HG03378 (cell line): ENCODE measurements around the gene HECTD3.

Experiments
- ATAC-seq: cut with Tn5 transposase; IDR thresholded peaks from one replicate; pipeline ENCODE4 v1.9.1; 2021; ENCODE audit warnings: mild to moderate bottlenecking, moderate library complexity; ENCODE audit not compliant: unreplicated experiment

The HECTD3 gene

DNA sequence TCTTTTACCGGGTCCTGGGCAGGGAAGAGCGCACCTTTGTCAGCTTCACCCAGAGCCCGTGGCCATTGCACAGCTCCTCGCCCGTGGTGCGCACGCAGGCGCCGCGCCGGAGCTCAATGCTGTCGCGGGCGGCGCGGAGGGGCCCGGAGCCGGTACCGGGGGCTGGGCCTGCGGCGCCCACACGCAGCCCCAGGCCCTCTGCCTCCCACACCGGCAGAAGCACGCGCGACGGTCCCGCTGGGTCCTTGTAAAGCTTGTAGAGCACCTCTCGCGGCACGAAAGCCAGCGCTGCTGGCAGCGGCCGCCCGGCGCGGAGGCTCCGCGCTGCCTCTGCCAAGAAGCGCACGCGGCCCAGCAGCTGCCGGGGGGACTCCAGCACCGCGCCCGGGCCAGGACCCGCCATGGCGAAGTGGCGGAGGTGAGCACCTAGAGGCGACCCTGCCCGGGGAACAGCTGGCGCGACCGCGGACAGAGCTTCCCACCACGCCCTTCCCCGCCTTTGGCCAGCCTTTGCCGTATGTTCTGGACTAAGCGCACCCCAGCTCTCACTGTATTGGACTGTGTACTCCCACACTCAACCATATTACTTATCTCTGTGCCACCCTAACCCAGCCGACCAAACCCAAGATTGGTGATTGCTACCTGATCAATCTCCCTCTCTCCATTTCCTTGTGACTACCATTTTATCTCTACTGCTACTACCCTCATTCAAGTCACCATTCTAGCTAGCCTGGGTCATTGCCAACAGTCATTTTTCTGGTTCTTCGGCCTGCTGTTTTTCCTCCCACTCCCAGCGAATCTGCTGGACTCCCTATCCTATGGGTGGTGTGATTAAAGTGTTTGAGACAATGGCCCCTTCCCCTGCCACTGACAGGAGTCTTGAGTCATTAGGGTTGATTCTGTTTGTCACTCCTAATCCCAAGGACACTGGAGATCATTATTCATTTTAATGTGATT, at the start of gene HECTD3:
HECTD3 (minus strand) TSS at position 470 of the 957 bp plus-strand sequence; CDS start at position 403, 67 bp downstream.
- no peak for ATAC-seq

DNA sequence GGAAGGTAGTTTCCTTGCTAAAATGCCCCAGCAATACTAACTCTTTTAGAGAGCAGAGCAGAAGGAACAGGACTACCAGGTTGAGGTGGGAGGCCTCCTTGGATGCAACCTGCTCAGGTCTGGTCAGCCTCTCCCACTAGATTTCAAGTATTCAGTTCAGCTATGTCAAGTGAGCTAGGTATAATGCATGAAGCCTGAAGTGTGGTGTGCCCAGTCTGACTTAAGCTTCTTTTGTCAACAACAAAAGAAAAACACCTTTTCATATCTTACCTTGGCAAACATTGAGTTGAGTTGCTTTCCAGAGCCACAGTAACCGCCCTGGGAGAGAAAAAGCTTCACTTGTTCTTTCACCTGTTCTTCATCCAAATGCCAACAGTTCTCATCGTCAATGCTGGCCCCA, 48.7 kb upstream of the HECTD3 start:
- ATAC-seq, result no peak

DNA sequence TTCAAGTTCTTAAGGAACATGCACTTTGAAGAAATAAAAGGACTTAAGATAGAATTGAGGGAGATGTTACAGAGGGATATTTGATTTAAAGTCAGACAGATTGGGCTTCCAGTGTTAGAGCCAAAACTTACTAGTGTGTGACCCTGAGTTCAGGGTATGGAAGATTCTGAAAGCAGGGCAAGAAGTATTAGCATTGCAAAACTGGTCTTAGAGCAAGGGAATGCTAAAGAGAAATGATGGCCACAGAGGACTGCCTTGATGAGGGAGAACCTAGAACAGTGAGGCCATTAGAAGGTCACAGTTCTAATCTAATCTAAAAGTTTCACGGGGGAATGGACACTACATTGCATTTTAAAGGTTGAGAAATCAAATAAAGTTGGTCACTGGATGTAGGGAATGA, 46.4 kb upstream of the HECTD3 start:
- no peak for ATAC-seq

DNA sequence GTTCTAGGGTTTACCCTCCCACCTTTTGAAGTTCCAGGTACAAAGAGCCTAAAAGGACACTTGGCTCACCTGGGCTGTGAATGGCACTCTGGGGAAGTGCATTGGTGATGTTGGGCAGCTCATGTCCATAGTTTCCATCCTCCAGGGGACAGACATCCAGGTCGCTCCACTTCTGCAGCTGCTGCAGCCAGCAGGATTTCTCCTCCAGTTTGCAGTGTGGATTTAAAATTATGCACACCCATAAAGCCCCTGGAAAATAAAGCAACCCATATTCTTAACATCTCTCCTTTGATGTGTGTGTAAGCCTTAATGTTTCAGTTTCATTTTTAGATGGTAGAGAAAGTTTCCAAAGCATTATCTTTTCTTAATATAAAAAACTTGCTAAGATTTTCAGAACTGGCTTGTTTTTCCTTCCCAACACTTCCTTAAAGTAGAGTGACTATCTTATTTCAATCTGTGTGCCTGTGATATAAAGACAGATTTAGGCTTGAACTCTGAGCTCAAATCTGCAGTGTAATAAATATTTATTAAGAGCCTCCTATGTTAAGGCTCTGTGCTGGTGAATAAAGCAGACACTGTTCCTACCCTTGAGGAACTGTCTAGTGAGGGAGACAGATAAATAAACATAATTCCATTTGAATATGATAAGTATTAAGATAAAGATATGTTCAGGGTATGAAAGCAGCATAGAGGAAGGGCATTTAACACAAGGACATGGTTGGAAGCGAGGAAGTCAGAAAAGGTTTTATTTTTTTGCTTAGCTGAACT, 40.1 kb upstream of the HECTD3 start:
- no peak for ATAC-seq

DNA sequence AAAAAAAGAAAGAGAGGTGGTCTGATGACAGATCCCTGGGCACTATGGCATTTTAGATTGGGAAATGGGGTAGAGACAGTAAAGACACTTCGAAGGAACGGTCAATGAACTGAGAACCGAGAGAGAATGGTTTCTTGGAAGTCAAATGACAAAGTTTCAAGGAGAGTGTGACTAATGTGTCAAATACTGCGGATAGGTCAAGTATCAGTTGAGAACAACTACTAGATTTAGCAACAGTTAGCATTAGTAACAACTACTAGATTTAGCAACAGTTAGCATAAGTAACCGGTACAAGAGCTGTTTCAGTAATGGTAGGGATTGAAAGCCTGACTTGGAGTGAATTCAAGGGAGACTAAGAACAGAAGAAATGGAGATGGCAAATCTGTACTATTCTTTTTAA, 35.9 kb upstream of the HECTD3 start:
- no peak for ATAC-seq

DNA sequence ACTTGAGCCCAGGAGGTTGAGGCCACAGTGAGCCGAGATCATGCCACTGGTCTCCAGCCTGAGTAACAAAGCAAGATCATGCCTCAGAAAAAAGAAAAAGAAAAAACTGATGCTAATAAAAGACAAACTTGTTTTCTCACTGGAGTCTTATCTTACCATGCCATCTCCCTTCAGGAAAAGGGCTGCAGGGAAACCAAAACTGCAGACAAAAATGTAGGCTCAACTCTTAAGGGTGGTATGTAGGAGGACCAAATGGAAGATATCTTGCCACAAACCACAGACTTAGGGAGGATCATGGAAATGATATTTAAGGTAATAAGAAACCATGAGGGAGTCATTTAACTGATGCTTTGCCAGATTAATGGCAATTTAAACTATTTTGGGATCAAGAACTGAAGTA, 33.8 kb upstream of the HECTD3 start:
- ATAC-seq, result no peak

DNA sequence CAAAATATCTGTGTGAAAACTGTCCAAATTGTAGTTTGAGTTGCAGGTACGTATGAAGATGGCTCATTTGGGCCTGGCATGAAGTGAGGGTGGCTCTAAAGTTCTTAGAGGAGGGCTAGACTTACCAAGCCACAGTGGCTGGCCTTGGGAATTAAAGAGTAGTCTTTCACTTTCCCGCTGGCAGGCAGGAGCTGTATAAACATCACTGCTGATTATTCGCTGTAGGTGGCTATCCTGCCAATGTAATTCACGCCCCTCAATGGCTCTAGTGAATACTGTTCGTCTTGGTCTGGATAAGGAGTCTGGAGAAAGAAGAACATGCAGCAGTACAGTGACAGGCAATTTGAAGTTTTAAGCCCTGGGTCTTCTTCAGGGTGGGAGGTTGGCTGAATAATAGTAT, 32.0 kb upstream of the HECTD3 start:
- no peak for ATAC-seq

DNA sequence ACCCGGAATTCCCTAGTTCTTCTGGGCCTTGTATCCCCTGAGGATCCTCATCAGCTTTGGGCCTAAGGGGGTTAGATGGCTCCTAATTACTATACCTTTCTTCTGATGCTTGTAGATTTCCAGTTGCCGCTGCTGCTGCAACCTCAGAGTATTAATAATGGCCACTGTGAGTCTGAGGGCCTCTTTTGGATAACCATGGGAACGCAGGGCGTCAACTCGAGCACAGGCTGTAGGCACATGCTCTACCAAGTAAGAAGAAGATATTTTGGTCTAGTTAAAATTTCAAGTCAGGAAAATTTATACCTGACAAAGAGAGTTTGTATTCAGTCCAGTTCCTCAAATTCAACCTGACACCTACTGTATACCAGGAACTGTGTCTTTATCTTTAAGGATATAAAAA, 29.2 kb upstream of the HECTD3 start:
- ATAC-seq, result no peak

DNA sequence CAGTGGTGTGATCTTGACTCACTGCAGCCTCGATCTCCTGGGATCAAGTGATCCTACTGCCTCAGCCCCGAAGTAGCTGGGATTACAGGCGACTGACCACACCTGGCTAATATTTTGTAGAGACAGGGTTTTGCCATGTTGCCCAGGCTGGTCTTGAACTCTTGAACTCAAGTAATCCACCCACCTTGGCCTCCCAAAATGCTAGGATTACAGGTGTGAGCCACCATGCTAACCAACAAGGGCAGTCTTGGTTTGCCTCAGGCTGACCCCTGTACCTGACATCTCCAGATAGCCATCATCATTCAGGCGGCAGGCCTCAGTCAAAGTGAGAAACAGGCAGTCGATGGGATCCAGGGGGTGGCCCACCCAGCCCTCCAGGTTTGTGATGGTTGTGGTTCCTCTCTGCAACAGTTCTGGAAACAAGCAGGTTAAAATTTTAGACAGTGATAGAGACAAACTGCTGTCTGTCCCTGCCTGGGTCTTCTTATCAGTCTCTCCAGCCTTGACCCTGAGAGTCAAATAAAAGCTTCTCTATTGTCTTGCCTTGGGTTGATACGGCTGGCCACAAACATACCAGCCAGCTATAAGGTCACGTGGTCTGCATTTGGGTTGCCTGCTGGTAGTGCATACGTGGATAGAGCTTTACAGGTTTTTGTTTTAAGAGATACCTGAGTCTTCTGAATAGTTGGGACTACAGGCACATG, 27.7 kb upstream of the HECTD3 start:
- no peak for ATAC-seq

DNA sequence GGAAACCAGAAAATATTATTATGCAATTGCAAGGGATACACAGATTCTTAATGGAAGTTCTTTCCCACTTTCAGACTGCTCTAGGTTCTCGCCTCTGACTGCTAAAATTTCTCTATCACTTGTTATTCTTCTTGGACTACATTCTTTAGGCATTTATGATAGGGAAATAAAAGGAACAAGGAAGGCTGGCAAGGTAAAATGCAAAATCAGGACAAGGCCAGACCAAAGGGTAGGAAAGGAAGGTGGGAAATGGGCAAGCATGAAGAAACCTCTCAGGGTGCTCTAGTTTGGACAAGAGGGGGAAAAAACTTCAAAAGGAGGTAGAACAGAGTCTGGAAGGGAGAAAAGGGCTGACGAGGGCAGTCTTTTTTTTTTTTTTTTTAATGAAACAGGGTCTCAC, 27.1 kb upstream of the HECTD3 start:
- no peak for ATAC-seq

DNA sequence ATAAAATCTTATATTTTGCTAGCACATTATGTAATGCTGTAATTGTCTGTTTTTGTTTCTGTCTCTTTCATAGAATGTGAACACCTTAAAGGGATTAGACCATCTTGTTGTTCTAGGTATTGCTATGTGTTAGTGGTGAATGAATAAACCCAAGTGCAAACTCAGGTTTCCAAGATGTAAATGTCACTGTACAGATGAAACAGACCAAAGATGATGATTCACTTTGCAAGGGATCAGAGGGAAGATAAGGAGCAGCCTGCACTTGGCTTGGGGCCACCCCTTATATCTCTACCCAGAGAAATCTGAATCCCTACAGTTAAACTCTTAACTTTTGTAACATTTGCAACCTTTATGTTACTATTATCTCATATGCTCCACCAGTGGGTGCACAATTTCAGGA, 26.3 kb upstream of the HECTD3 start:
- ATAC-seq, result no peak

DNA sequence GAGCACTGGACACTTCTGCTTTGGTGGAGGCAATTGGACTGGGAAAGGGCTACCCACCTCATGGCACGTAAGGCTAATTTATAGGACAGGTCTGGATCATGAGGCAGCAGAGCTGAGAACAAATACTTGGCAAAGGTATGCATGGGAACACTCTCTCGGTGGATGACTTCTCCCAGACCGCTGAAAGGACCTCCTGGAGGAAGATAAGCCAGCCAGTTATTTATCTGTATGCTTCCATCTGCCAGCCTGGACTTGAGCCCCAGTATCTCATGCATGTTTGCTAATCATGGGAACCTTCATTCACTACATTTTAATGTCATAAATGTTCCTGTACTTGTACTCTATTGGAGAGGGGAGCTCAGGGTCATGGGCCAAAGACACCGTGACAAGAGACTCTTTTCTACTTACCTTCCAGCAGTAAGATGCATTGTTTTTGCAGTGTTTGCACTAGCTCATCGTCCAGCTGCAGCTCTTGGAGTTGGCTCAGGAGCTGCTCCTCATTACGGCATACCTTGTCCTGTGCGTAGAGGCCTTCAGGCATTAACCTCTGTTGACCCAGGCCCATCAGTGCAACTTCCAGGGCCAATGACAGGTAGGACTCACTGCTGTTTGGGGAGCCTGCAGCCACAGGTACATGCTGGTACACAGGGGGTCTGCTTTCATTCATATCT, 24.6 kb upstream of the HECTD3 start:
- no peak for ATAC-seq

DNA sequence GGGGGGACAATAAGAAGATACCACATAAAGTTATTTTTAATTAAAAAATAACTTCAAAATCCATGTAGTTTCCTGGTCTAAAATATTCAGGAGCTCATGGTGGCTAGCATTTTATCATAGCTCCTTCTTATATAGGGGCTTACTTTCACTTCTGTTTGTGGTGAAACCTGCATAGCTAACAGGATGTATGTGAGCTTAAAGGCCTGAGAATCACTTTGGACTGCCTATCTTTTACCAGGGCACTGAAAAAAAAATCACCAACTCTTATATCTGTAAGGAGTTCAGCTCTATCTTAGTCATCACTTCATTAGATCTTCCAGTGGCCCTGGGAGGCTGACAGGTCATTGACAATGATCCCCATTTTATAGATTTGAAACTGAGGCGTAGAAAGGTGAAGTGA, 22.2 kb upstream of the HECTD3 start:
- no peak for ATAC-seq

DNA sequence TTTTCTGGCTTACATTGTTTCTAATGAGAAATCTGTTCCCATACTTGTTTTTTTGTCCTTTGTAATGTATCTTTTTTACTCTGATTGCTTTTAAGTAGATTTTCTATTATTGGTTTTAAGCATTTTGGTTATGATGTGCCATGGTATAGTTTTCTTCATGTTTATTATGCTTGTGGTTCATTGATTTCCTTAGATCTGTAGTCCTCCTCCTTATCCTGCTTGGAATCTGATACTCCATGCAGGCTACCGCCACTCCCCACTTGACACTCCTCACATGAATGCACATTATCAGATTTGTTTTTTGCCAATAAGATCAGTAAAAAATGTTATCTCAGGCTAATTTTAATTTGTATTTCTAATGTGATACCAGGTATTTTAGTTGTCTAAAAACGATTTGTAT, 21.7 kb upstream of the HECTD3 start:
- ATAC-seq, result no peak

DNA sequence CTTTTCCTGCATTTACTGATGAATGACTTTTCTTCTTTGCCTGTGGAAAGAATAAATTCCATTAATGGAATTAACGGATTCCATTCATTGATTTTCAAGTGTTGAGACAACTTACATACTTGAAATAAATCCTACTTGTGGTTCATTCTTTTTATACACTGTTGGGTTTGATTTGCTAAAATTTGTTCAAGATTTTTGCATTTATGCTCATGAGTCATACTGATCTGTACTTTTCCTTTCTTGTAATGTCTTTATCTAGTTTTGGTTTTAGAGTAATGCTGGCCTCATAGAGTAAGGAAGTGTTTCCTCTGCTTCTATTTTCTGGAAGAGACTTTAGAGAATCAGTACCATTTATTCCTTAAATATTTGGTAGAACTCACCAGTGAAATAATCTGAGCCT, 15.3 kb upstream of the HECTD3 start:
- no peak for ATAC-seq

DNA sequence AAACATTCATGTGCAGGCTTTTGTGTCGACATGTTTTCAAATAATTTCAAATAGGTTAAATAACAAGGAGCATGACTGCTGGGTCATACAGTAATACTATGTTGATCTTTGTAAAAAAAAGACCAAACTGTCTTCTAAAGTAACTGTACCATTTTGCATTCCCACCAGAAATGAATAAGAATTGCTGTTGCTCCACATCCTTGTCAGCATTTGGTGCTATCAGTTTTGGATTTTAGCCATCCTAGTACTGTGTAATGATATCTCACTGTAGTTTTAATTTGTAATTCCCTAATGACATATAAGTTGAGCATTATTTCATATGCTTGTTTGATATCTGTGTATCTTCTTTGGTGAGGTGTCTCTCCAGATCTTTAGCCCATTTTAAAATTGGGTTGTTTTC, 12.5 kb upstream of the HECTD3 start:
- ATAC-seq, result no peak

DNA sequence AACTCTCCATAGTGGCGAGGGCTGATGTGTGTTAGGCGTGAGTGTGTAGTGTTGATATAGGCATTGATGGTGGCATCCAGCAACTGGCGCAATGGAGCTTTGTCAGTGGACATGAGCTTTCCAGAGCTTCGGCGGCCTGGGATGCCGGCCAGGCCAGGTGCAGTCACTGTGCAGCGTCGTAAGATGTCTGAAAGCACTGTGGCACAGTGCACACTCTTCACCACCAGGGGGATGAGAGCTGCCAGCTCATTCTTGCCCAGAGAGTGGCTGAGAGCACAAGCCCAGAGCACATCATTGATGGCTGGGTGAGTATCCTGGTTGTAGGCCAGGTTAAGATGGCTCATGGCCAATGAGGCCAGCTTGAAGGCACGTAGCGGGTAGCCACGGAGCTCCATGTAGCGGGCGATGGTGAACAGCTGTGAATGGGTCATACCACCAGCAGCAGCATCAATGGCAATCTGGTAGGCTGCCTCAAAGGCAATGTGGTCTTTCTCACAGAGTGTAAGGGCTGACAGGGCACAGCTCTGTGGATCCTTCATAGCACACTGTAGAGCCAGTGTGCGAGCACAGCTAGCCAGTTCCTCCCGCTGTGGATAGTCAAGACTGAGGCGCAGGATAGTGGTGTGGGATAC, 7.6 kb upstream of the HECTD3 start:
- peak; percentile 47 for ATAC-seq

DNA sequence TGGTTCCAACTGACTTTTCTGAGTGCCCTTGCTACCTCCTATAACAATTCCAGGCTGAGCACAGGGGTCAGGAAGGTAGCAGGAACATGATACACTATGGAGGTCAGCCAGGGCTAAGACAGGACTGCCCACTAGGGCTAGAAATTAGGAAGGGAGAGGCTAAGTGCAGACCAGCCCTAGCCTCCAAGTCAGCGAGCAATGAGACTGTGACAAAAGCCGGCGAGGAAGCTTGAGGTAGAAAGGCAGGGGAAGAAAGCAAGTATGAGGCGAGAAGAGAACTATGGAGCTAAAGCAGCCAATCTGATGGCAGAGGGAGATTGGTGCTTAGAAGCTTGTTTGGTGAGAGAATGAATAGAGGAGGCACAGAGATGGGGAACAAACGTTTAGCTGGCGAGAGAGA, 5.6 kb upstream of the HECTD3 start:
- no peak for ATAC-seq

DNA sequence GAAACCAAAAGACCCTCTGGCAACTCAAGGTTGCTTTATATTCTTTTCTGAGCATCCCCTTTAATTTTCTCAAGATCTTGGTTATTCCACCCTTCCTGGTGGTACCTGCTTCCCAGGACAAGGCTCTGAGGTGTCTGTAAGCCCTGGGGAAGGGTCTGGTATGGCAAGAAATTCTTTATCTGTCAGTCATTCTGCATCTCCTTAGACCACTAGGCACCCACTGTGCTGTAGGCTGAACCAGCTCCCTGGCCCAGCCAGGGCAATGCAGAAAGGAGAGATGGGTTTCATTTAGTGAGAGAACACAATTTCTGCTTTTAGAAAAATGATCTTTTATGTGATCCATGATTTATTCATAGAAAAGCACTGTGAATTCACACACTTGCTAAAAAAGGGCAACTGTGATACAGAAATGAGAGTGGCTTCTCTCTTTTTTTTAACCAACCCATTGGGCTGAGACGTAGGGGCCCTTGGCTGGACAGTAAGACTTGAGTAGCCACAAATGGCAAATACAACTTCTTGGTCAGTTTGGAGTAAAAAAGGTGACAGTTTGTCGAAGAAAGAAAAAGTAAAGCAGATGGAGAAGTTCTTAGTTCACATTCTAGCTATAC, 5.1 kb upstream of the HECTD3 start:
- ATAC-seq, result no peak

DNA sequence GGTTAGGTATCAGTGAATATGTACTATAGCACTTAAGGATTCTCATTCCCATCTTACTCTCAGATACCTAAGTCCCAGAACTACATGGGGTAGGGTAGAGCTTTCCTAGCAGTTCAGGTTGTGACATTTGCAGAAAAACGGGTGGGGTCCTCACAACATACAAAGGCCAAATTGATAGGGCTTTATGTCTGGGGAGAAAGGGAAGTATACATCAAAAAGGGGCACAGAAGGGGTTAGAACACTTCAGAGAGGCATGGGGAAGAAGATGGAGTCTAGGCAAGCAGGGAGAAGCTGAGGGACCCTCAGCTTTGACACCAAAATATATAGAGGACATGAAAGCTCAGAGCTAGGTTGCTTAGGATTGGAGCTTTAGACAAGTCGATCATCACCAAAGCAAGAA, 4.6 kb upstream of the HECTD3 start:
- ATAC-seq, result no peak
